Activated CD8-positive, alpha-beta memory T cell treated with anti-CD3 and anti-CD28 coated beads, Interleukin-2, amount 50 U/mL, for 24 hours (primary cell): ENCODE data around the gene CHAMP1.

Source experiments
- DNase-seq: peaks from one replicate; pipeline ENCODE4 v3.0.0-alpha.2; 2020; ENCODE audit errors: extremely low read depth

The CHAMP1 gene, protein sequence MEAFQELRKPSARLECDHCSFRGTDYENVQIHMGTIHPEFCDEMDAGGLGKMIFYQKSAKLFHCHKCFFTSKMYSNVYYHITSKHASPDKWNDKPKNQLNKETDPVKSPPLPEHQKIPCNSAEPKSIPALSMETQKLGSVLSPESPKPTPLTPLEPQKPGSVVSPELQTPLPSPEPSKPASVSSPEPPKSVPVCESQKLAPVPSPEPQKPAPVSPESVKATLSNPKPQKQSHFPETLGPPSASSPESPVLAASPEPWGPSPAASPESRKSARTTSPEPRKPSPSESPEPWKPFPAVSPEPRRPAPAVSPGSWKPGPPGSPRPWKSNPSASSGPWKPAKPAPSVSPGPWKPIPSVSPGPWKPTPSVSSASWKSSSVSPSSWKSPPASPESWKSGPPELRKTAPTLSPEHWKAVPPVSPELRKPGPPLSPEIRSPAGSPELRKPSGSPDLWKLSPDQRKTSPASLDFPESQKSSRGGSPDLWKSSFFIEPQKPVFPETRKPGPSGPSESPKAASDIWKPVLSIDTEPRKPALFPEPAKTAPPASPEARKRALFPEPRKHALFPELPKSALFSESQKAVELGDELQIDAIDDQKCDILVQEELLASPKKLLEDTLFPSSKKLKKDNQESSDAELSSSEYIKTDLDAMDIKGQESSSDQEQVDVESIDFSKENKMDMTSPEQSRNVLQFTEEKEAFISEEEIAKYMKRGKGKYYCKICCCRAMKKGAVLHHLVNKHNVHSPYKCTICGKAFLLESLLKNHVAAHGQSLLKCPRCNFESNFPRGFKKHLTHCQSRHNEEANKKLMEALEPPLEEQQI

DNA sequence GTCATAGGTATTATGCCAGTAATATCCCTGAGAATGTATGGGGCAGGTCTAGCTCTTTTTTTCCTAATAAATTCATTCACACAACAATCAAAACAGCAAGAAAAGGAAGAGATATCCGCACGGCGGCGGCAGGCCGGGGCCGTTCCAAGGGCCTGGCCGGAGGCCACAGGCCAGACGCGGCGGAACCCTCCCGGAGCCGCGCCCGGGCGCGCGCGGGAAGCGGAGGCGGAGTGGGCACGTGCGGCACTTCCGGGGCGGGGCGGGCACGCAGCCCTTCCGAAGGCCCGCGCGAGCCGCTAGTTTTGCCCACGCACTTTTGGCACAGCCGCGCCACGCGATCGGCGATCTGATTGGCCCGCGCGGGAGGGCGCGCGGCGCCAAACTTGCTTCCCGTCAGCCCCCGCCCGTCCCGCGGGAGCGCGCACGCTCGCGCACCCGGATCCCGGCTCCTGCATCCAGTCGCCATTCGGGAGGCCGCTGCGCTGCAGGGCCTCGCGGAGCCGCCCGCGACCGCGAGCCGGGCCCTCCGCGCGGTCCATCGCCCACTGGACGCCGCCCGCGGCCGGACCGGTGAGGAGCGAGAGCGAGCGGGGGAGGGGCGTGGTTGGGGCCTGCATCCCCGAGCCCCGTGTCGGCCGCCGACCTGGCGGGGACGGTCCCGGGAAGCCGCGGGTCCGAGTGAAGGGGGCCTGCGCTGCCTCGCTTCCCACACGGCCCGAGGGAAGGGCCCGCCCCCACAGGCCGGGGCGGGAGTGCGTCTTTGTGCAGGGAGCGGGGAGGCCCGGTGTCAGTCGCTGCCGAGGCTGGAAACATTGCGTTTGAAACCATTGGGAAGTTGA, at the start of gene CHAMP1:
Gene CHAMP1, plus strand, starts transcription at position 430 of the 839 bp plus-strand sequence. CDS start 9,340 bp downstream, outside the sequence.
- DNase-seq, result peak; percentile 80

DNA sequence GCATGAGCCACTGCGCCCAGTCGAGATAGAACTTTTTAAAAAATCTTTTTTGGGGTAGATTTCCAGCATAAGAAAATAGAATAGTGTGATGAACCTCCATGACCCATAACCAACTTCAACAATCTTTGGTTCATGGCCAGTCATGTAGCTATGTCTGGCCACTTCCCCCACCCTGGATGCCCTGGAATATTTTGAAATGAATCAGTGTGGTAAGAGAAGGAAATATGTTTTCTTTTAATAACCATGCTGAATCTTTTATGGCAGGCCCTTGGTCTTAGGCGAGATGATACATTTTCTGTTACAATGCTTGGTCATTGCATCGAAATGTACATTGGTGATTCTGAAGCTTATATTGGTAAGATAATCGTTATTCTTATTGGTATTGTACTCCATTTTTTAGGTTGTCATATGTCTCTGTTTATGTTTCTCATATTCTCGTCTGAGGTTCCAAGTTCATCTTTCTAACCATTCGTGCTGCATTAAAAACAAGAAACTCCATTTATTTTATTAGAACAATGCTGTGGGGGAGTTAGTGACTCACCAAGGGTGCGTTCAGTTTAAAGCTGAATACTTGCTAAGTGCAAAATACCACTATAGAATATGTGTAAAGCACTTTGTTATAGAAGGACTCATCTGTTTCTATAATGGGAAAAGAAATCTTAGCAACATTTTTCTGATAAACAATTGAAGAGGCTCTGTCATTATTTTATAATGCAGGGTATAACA, 49.3 kb upstream of the CHAMP1 start:
- DNase-seq, result no peak

DNA sequence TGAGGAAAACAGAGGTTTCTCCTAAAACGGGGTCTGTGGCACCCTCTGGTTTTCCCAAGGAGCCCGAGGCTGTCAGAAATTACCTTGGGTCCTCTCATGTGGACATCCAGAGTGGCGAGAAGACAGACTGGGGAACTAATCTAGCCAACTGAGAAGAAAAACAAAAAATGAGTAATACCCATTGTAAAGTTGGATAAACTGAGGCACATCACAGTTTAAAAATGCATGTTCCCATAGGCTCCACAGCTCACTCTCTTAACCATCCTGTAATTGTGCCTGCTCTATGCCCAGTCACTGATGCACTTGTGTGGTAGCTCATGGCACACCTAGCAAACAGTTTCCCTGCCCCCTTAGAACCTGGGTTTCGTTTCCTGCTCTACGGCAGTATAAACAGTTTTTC, 48.1 kb upstream of the CHAMP1 start:
- DNase-seq, result no peak

DNA sequence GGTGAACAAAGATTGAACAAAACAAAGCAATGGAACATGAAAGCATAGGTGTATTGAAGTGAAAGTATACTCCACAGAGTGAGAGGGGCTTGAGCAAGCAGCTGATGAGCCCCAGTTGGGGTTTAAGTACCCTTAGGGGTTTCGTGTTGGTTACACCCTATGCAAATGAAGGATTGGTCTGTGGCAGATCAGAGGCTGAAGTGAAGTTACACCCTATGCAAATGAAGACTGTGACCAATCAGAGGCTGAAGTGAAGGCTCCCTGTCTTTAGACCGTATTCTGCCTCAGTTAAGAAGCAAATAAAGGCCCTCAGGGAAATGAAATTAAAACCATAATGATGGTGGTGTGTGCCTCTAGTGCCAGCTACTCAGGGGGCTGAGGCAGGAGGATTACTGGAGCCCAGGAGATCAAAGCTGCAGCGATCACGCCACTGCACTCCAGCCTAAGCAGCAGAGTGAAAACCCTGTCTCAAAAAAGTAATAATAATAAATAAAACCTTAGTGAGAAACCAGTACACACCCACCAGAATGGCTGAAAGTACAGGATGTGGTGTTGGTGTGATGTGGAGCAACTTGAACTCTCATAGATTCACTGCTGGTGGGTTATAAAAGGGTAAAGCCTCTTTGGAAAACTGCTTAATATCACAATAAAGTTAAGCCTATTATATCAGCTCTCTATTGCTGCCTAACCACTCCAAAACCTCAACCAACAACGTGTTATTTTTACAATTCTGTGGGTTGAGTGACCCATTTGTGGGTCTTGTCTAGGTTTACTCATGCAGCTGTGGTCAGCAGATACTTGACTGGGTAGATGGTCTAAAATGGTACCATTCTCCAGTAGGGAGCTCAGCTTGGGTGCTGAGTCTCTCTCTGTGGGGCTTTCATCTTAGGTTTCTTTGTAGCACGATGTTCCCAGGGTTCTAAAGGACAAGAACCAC, 45.7 kb upstream of the CHAMP1 start:
- no peak for DNase-seq

DNA sequence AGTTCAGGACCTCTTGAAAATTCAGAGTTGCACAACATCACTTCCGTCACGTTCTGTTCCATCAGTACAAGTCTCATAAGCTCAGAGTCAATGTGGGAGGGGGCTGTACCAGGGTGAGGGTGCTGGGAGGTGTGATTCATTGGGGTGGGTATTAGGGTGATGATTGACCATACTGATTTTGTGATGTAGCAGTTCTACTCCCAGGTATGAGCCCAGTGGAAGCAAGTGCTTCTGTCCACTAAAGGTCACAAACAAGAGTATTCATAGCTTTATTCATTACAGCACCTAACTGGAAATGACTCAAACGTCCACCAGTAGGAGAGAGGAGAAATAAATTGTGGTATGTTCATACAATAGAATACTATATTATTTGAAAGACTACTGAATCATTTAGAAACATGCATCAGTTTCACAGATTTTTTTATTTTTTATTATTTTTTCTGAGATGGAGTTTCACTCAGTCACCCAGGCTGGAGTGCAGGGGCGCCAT, 45.0 kb upstream of the CHAMP1 start:
- DNase-seq, result no peak

DNA sequence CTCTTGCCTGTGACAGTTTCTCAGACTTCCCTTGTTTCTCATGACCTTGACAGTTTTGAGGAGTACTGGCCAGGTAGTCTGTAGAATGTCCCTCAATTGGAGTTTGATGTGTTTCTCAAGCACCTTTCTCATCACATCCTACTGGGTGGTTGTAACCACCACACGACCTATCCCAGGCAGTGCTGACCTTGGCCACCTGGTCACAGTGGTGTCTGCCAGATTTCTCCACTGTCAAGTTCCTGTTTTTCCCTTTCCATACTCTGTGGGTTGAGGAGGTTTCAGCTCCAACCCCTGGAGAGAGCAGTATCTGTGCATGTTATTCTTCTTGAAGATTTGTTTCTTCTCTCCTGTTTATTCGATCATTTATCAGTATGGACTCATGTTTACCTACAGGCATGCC, 41.3 kb upstream of the CHAMP1 start:
- no peak for DNase-seq

DNA sequence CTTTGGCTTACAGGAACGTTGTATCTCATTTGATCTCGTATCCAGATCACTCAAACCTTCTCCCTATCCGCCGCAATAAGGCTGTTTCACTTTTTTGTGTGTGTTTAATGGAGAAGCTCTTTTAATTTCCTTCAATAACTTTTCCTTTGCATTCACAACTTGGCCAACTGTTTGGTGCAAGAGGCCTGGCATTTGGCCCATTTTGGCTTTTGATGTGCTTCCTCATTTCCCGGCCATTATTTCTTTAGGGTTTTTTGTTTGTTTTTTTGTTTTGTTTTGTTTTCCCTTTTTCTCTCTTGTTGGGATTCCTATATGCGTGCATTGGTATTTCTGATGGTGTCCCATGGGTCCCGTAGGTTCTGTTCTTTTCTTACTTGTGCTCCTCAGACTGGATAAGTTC, 39.0 kb upstream of the CHAMP1 start:
- no peak for DNase-seq

DNA sequence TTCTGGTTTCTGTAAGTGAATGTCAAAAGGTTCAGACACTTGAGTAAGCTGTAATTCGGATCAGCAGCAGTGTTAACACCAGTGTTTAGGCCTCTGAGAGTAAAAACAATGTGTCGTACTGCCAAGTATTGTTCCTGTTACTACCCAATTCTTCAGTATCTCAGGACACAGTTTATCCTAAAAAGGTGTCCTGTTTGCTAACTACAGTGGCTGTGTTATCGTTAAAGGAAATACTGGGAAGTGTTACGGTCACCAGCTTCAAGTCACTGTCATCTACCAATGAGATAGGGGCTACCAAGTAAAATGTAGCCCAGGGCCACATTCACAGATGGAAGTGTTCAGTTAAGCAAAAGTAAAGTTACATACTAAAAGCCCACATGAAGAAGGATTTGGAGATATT, 35.2 kb upstream of the CHAMP1 start:
- no peak for DNase-seq

DNA sequence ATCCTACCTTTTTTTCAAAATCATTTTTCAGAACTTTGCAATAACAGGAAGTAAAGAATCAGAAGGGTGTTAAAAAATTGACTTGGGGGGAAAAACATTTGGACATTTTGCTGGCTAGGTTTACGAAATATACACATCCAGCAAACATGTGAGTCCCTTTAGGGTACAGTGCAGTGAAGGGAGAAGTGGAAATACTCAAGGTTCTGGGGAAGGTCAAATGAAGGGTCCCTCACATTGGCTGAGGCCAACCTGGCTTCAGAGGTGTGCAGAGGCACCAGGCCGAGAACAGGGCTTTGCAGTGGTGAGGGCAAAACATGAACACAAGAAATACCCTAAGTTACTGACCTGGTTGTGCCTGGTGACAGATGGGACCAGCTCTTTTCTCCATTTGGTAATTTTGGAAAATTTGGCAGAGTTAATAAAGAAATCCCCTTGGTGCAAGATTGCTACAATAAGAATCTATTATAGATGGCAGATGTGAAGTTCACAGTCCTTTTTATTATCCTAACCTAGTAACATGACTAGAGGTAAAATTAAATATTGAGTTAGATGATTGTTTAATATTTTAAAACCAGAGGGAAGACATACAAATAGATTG, 34.4 kb upstream of the CHAMP1 start:
- DNase-seq, result no peak

DNA sequence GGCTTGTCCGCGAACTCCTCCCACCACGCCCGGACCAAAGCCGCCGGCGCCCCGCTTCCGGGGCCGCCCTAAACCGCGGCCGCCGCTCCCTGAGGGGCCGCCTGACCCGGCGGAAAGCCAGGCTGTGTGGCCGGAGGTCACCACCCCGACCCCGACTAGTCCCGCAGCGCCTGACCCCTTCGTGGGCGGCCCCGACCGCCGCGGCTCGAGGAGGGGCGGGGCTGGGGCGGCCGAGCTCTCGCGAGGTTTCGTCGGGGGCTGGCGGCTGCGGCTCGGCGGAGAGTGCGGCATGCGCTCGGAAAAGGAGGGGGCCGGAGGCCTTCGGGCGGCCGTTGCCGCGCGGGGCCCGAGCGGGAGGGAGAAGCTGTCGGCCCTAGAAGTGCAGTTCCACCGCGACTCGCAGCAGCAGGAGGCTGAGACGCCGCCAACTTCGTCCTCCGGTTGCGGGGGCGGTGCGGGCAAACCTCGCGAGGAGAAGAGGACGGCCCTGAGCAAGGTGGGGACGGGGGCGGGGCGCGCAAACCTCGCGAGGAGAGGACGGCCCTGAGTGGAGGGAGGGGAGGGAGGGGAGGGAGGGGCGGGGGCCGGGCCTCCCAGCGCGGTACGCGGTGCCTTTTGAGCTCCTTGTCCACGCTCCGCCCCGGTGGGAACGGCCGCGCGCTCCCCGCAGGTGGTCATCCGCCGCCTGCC, 32.8 kb upstream of the CHAMP1 start, which contains the start of gene UPF3A:
Gene UPF3A, plus strand, starts transcription at position 251 of the 690 bp plus-strand sequence. Its CDS starts 39 bp downstream, at position 290.
- peak; percentile 73 for DNase-seq

DNA sequence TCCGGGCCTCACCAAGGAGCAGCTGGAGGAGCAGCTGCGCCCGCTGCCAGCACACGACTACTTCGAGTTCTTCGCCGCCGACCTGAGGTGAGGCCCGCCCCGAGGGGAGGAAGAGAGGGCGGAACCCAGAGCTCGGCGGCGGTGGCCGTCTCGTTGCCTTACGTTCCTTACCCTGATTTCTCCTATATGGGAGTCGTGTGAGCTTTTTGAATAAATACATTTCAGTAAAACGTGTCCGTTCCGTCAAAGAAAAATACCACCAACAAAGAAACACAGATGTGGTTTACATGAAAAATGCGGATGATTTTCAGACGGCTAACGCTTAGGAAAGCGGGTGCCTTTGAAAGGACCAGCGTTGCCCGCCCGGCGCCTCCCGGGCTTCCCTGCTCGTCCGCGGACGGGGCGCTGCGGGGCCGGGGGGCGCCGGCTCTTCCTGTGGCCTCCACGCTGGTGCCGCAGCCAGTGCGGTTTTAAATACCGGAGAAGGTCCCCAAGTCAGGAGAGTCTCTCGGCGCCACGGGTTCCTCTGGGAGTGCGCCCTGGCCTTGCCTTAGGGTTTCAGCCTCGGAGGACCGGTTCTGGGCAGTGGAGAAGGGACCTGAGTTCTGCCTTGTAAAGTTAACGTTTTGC, 32.1 kb upstream of the CHAMP1 start:
- DNase-seq, result peak; percentile 20

DNA sequence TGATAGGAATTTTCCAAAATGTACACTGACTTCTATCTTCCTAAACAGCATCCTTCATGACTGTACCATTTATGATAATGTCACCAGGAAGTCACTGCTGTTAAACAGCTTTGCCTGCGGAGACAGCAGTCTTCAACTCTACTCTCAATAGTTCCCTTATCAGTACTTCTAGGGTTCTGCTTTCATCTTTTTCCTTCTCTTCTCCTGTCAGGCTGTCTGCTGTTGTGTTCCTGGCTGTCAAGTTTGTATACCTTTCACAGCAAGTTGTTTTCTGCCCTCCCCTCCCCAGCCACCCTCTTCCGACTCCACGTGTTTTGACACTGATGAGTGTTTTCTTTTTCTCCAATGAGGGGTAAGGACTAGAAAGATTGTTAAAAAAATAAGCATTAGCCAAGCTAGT, 30.7 kb upstream of the CHAMP1 start:
- DNase-seq, result no peak

DNA sequence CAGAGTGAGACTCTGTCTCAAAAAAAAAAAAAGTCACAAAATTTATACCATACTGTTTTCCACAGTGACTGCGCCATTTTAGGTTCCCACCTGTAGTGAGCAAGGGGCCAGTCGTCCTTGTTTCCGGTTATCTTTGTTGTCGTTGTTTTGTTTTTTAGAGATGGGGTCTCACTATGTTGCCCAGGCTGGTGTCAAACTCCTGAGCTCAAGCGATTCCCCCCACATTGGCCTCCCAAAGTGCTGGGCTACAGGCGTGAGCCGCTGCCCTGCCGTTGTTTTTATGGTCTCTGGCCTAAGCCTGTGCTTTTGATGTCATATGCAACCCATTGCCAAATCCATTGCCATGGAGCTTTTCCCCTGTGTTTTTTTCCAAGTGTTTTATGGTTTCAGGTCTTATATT, 29.6 kb upstream of the CHAMP1 start:
- DNase-seq, result no peak

DNA sequence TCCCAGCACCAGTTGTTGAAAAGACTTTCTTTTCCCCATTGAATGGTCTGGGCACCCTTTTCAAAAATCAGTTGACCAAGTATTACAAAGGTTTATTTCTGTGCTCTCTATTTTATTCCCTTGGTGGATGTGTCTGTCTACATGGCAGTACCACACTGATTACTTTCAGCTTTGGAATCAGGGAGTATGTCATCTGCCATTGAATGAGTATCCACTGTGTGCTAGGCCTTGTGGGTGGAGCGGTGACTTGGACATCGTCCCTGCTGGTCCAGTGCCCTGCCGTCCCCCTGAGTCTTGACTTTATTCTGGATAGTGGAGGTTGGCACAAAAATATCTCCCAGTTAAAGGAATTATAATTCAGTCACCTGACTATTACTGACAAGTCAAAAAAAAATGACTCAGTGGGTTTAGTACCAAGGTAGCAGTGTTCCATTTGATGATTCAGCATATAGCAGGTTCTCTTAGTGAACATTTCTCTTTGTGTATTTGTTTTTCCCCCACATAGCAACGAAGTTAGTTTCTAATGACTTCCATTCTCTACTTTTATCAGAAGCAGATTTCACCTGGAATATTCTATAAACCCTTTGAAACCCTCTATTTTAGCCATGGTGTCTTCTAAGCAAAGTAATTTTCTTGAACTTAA, 29.0 kb upstream of the CHAMP1 start:
- DNase-seq, result no peak

DNA sequence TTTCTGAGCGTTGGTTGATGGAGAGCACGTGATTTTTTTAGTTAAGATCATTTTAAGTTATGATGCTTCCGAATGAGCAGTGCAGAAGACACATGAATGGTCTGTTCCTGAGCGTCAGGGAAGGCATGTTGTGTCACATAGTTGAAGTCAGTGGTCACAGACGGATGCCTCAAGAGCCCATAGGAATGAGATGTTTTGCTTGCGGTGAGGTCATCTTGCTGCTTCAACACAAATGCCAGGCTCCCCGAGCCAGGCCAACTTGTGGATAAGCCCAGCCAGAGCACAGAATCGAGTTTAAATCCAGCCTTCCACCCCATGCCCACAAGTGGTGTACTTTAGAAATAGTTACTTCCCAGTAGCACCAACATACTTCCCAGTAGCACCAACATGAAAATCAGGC, 27.5 kb upstream of the CHAMP1 start:
- DNase-seq, result no peak

DNA sequence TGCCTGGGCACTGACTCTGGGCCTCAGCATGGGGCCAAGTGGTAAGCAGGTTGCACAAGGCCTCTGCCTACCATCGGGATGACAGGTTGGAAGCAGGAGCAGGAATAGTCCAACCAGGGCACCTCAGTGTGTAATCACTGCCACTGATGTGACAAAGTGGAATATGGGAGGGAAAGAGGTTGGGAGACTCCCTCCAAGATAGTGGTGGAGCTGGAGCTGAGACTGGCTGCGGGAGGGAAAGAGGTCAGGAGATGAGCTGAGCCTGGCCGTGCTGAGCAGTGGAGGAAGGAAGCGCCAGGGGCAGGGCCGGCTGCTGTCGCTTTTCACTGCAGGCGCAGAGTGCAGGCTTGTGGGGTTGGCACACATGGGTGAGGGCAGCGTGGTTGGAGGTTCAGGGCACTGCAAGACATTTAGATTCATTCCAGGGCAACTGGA, 26.1 kb upstream of the CHAMP1 start:
- DNase-seq, result no peak

DNA sequence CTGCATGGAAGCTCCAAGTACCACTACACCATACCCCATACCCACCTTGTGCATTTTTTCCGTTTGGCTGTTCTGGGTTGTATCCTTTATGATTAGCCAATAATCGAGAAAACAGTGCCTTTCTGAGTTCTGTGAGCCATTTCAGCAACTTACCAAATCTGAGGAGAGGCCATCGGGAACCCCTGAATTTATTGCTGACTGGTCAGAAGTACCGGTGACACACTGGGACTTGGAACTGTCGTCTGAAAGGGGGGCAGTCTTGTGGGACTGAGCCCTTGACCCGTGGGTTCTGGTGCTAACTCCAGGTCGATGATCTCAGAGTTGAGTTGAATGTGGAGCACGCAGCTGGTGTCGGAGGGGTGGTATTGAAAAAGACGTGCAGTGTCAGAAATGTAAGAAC, 17.9 kb upstream of the CHAMP1 start:
- DNase-seq, result no peak

DNA sequence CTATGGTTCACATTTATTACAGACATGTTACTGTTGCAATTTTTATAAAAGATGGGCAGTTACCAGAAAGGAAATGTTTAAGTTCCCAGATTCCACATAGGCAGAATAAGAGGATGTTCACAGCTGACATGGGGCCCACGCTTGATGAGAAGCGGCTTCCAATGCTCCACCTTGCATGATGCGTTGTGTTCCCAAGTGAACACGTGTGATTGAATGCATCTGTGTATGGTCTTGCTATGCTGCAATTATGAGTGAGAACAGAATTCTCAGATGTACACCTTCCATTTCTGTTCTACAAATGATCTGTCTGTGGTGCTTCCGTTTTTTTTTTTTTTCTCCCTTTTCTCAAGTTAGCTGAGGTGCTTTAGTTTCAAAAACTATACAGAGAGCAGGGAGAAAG, 17.4 kb upstream of the CHAMP1 start:
- DNase-seq, result no peak
